ENCODE measurements around the gene TBKBP1. TPM values are rescaled to one million over a fixed set of nuclear protein-coding genes. Genes with fewer than 3 reads are reported as not detected.

Gene TBKBP1
- total and polyA plus RNA-seq, 9 donors: 6.0 to 28.8 (median 22.8) TPM

GRCh38 chr17:47684025-47684424 is 9.9 kb upstream of the TBKBP1 start:
- no peak for DNase-seq
- no peaks in the 10 kb centered on the region for H3K36me3 ChIP-seq
- TF ChIP-seq EP300 (IDR thresholded peaks at IDR 0.05) (no peak), POLR2A (IDR thresholded peaks at IDR 0.05) (no peak)
- TF ChIP-seq, protein P1, sequence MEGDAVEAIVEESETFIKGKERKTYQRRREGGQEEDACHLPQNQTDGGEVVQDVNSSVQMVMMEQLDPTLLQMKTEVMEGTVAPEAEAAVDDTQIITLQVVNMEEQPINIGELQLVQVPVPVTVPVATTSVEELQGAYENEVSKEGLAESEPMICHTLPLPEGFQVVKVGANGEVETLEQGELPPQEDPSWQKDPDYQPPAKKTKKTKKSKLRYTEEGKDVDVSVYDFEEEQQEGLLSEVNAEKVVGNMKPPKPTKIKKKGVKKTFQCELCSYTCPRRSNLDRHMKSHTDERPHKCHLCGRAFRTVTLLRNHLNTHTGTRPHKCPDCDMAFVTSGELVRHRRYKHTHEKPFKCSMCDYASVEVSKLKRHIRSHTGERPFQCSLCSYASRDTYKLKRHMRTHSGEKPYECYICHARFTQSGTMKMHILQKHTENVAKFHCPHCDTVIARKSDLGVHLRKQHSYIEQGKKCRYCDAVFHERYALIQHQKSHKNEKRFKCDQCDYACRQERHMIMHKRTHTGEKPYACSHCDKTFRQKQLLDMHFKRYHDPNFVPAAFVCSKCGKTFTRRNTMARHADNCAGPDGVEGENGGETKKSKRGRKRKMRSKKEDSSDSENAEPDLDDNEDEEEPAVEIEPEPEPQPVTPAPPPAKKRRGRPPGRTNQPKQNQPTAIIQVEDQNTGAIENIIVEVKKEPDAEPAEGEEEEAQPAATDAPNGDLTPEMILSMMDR (IDR thresholded peaks at IDR 0.05): no peak
- no peaks in the 10 kb centered on the region for H3K9me3 ChIP-seq
- H3K27me3 ChIP-seq: no peaks in the 10 kb centered on the region
- WGBS, 3 donors: 84 to 86% (median 85%) methylated on average over 4 of the region's 4 CpGs
- H3K27ac ChIP-seq: no peak overlapping the region
- H3K4me3 ChIP-seq: no peak overlapping the region
- intact Hi-C loops (cut with DNase I): no loop called here
- H3K4me1 ChIP-seq (ENCODE audit: insufficient read depth): peaks cover 4% of the 10 kb centered on the region

DNA sequence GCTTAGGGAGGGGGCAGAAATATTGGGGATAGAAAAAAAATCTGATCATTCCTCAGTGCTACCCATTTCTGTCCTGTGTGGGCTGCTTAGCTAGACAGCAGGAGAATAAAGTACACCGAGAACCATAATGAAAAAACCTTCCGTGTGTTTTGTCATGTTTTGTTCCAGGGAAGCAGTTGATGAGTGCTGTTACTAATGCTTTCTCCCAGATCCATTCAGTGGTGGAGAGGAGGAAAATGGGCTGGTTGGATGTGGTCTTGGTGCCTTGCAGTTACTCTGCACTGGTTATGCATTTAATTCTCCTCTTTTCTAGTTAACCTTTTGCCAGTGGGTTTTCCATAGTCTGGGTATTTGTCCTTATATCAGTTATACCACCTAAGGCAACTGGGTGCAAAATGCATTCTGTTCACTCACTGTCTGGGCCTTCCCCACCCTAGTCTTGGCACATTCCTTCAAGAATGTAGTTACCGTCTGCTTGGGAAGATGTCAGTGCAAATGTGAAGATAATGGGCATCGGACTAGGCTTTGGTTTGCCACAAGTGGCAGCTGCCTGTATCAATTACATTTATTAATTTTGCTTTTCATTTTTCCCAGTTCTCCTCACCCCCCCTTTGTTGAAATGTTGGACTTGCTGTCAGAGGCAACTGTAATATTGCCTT is 9.3 kb upstream of the TBKBP1 start:
- no peak for DNase-seq
- Histone ChIP-seq H3K9me3 (no peaks in the 10 kb centered on the region), H3K27me3 (no peaks in the 10 kb centered on the region), H3K4me3 (no peak overlapping the region), H3K4me1 (ENCODE audit: insufficient read depth) (peaks cover 4% of the 10 kb centered on the region), H3K36me3 (no peaks in the 10 kb centered on the region), H3K27ac (no peak overlapping the region)
- intact Hi-C loops (cut with DNase I): no loop called here
- 82 to 84% (median 83%) methylated on average over 4 of the region's 4 CpGs for WGBS, 3 donors
- no peak for TF ChIP-seq POLR2A (IDR thresholded peaks at IDR 0.05)
- TF ChIP-seq, protein P1 (IDR thresholded peaks at IDR 0.05): no peak
- no peak for TF ChIP-seq EP300 (IDR thresholded peaks at IDR 0.05)

DNA sequence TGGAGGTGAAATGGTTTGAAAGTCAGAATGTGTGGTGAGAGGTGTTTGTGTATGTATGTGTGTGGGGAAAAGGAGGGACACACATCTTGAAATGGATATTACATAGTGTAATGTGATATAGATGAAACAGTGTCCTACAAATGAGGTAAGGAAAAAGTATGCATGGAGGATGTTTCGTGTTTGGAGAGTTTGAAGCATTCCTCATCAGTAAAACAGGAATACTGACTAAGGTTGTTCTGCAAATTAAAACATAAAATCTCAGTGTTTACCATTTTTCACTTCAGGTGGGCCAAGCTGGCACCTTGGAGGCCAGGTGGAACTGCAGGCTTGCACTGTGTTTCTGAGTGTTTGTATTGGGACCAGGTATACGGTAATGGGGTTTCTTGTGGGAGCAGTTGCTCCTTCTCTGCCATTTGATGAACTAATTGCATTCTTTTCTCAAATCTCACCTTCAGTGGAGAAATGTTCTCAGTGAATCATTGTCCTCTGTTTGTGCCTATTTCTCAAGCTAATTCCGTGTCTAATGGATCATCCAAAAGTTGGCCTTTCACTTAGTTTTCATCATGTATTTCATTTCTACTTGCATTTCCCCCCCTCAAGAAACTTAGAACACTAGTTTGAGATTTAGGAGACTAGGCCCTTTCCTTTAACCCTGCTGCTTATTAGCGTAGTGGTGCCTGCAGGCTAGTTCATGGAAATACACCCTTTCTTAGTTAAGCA is 8.2 kb upstream of the TBKBP1 start:
- Histone ChIP-seq H3K4me1 (ENCODE audit: insufficient read depth) (peaks cover 4% of the 10 kb centered on the region), H3K36me3 (no peaks in the 10 kb centered on the region), H3K4me3 (no peak overlapping the region), H3K27me3 (no peaks in the 10 kb centered on the region), H3K27ac (no peak overlapping the region), H3K9me3 (no peaks in the 10 kb centered on the region)
- WGBS, 3 donors: 69 to 77% (median 76%) methylated on average over 4 of the region's 4 CpGs
- intact Hi-C loops (cut with DNase I): no loop called here
- no peak for DNase-seq
- TF ChIP-seq EP300 (IDR thresholded peaks at IDR 0.05) (no peak), POLR2A (IDR thresholded peaks at IDR 0.05) (no peak)
- TF ChIP-seq, protein P1 (IDR thresholded peaks at IDR 0.05): no peak

DNA sequence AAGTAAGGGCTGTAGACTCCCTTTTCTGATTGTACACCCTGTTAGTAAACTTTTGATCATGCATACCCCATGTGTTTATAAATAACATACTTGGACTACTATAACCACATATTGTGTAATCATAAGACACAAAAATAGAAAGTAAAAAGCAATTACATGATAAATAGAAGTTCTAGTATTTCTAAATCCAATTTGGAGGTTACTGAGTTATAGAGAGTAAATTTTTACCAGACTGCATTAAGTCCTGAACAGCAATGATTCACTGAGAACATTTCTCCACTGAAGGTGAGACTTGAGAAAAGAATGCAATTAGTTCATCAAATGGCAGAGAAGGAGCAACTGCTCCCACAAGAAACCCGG is 7.7 kb upstream of the TBKBP1 start:
- Histone ChIP-seq H3K27me3 (no peaks in the 10 kb centered on the region), H3K9me3 (no peaks in the 10 kb centered on the region), H3K4me1 (ENCODE audit: insufficient read depth) (peaks cover 4% of the 10 kb centered on the region), H3K36me3 (no peaks in the 10 kb centered on the region), H3K27ac (no peak overlapping the region), H3K4me3 (no peak overlapping the region)
- WGBS, 3 donors: 43 to 68% (median 52%) methylated on average over 1 of the region's 1 CpG
- intact Hi-C loops (cut with DNase I): no loop called here
- no peak for TF ChIP-seq EP300 (IDR thresholded peaks at IDR 0.05)
- no peak for TF ChIP-seq POLR2A (IDR thresholded peaks at IDR 0.05)
- TF ChIP-seq, protein P1 (IDR thresholded peaks at IDR 0.05): no peak
- no peak for DNase-seq

Data from ovary (tissue), 9 donors.